GM12892 (cell line): ENCODE results near the gene ARHGEF6.

Experiments
- POLR2AphosphoS5 ChIP-seq: IDR thresholded peaks from 2 replicates; pipeline ENCODE4 v1.6.1; 2011; ENCODE audit warnings: low read depth, low read length, control low read depth
- TAF1 ChIP-seq: IDR thresholded peaks from 2 replicates; pipeline ENCODE4 v1.6.1; 2011; ENCODE audit warnings: low read depth, mild to moderate bottlenecking, control low read depth, low read length, borderline replicate concordance

GRCh38 chrX:136697156-136697555, 83.6 kb downstream of the ARHGEF6 start:
- no peak for TF ChIP-seq TAF1
- TF ChIP-seq POLR2AphosphoS5 = no peak
